ENCODE results near the gene TNFAIP8. TPM values are rescaled to one million over a fixed set of nuclear protein-coding genes. Genes with fewer than 3 reads are reported as not detected.

The TNFAIP8 gene
- total RNA-seq, 4 donors from 2014 or later, result 2.0 to 42.7 (median 15.5) TPM

Small RNA genes lying within 50 kb of the gene (small RNA-seq; reads per million reads assigned to genes)
- gene RN7SL174P (not detected), gene RNA5SP190 (not detected)

Other genes starting within 250 kb of the TNFAIP8 start
- 100 to 1,000 TPM in 3 of 4 donors, 10 to 100 TPM in 1; 93.8 to 167 (median 150) TPM for gene HSD17B4, start 96.5 kb downstream of the TNFAIP8 start, total RNA-seq

Measured in uterus (tissue), 4 donors.